22Rv1 (cell line): ENCODE results near the gene FDX2.

Experiments
- H3K27ac ChIP-seq: fragments of 450-650 bp; 2 replicates; pipeline ENCODE4 v1.5.1; 2017
- ZFX ChIP-seq: fragments of 450-650 bp; IDR thresholded peaks from 2 replicates; pipeline ENCODE4 v1.6.1; 2017; ENCODE audit warnings: antibody characterized with exemption, borderline replicate concordance
- TF ChIP-seq, protein P1 (sequence below): fragments of 450-650 bp; IDR thresholded peaks from 2 replicates; pipeline ENCODE4 v1.5.1; 2017; ENCODE audit warnings: mild to moderate bottlenecking

FDX2 gene

DNA sequence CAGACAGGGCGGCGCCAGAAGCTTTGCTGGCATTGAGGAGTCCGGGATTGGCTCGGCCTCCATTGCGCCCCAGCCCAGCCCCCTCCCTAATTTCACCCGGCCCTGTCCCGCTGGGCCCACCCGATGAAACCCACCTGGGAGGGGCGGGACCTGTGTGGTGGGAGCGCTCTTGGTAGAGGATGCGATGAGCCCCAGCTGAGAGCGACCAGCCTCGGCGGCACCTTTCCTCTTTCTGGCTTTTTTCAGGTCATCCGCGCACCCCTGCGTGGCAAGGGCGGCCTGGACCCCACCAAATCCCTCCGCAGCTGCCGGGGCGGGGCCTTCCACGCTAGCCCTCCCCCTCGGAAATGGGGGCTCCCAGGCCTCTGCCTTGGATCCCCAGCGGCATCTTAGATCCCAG, 6.4 kb downstream of the FDX2 start, which contains the start of gene ZGLP1:
TSS of gene ZGLP1 (minus strand) at position 393 of the 400 bp plus-strand sequence.
- H3K27ac ChIP-seq: no peak within 1 kb of the TSS
- TF ChIP-seq, protein P1, sequence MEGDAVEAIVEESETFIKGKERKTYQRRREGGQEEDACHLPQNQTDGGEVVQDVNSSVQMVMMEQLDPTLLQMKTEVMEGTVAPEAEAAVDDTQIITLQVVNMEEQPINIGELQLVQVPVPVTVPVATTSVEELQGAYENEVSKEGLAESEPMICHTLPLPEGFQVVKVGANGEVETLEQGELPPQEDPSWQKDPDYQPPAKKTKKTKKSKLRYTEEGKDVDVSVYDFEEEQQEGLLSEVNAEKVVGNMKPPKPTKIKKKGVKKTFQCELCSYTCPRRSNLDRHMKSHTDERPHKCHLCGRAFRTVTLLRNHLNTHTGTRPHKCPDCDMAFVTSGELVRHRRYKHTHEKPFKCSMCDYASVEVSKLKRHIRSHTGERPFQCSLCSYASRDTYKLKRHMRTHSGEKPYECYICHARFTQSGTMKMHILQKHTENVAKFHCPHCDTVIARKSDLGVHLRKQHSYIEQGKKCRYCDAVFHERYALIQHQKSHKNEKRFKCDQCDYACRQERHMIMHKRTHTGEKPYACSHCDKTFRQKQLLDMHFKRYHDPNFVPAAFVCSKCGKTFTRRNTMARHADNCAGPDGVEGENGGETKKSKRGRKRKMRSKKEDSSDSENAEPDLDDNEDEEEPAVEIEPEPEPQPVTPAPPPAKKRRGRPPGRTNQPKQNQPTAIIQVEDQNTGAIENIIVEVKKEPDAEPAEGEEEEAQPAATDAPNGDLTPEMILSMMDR: no peak
- no peak for TF ChIP-seq ZFX

DNA sequence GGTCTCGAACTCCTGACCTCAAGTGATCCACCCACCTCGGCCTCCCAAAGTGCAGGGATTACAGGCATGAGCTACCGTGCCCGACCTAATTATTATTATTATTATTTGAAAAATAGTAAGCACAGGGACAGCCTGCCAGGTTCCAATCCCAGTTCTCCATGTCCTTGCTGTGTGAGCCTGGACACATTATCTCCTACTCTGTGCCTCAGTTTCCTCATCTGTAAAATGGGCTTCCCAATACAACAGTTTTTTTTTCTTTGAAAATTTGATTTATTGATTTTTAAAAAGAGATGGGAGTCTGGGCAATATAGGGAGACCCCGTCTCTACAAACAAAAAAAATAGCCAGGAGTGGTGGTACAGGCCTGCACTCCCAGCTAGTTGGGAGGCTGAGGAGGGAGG, 9.5 kb downstream of the FDX2 start:
- H3K27ac ChIP-seq: no peak overlapping the region
- TF ChIP-seq ZFX: no peak
- TF ChIP-seq, protein P1: no peak

DNA sequence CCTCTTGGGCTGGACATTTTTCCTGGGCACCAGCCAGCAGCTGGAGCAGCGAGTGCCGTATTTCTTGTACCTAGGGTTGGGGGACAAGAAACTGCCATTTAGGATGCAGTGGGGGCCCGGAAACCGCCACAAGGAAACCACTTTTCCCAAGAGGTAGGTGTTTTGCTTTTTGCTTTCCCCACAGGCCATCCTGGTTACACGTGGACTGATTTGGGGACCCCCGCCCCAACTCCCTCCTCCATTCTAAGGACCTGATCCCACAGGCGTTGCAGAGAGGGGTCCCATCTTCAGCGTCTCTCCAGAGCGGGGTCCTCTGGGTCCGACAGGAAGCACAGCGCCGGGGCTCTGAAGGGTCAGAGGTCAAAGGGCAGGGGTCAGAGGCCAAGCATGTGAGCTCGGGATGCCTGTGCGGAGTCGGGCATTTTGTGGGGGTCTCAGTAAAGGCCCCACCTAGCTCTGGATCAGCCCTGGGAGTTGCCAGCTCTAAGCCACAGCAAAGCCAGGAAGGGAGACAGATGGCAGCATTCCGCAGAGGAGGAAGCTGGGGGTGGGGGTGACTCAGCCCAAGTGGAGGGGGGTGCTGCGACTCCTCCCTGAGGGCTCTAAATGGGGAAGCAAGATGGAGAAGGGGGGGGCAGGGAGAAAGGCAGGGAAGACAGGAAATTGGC, 10.5 kb downstream of the FDX2 start:
- H3K27ac ChIP-seq: no peak overlapping the region
- TF ChIP-seq ZFX: no peak
- TF ChIP-seq, protein P1: no peak

DNA sequence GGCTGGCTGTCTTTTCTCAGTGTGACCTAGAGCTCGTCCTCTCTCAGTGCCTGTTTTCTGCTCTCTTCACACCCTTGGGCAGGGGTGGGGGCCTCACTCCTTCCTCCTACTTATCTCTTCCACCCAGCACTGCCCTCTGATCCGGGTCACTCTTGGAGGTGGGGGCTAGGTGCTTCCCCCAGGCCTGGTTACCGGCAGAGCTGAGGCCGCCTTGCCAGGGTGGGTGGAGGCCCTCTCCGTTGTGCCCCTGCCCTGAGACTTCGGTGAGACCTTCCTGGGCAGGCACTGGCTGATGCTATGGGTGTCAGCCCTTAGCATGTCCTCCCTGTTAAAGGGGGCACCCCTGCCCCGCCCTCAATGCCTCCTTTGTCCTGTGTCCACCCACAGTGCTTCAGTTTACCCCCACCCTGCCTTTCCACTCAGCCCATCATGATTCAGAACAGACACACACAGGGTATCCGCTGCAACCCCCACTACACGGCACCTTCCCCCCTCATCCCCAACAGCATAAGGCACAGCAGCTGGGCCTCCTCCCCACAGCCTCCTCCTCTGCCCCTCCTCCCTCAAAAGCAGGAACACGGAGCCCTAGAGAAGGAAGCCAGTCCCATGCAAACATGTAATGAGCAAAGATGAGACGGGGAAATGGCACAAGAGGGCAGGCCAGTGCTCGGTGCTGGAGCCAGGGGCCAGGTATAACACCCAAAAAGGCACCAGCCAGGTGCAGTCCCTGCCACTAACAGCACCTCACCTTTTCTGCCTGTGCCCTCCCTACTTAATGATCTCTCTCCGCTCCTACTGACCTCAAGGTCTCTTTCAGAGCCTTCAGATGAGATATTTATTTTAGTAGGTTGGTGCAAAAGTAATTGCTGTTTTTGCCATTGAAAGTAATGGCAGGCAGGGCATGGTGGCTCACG, 16.0 kb downstream of the FDX2 start:
- no peak overlapping the region for H3K27ac ChIP-seq
- TF ChIP-seq, protein P1: no peak
- no peak for TF ChIP-seq ZFX

DNA sequence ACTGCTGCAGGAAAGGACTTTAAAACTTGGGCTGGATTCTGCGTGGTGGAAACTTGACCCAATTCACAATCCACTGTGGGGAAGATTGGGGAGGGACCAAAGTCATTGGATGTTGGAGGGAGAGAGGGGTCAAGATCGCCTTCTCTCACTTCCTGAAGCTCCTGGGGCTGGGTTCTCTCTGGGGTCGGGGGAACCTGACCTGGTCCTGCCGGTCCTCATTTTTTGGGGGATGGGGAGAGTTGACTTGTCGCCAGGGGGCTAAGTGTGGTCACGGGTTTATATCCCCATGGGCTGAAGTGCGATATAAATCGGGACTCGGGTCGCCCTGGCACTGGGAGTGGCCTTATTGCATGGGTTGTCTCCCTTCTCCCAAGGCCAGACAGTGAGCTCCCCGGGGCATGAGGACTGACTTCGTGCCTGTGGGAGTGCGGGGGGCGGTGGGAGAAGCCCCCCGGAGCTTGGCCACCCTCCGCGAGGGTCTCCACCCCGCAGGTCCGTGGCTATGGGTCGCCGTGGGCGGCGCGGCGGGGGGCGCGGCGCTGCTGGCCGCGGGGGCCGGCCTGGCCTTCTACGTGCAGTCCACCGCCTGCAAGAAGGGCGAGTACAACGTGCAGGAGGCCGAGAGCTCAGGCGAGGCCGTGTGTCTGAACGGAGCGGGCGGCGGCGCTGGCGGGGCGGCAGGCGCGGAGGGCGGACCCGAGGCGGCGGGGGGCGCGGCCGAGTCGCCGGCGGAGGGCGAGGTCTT, 19.8 kb downstream of the FDX2 start:
- H3K27ac ChIP-seq: no peak overlapping the region
- TF ChIP-seq, protein P1: no peak
- TF ChIP-seq ZFX: no peak

DNA sequence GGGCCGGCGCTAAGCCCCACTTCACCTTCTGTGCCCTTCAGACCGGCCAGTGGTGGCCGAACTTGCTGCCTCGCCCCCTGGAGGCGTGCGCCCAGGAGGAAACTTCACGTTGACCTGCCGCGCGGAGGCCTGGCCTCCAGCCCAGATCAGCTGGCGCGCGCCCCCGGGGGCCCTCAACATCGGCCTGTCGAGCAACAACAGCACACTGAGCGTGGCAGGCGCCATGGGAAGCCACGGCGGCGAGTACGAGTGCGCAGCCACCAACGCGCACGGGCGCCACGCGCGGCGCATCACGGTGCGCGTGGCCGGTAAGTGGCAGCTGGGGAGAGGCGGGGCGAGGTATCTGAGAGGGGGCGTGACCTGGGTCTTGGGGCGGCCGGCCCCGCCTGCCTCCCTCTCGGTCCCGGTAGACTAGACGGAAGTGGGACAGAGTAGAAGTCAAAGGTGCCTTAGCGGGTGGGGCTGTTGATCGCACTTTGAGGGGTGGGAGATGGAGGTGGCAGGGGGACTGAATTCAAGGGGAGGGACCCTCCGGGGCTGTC, 20.4 kb downstream of the FDX2 start:
- no peak overlapping the region for H3K27ac ChIP-seq
- TF ChIP-seq, protein P1: no peak
- TF ChIP-seq ZFX: no peak

DNA sequence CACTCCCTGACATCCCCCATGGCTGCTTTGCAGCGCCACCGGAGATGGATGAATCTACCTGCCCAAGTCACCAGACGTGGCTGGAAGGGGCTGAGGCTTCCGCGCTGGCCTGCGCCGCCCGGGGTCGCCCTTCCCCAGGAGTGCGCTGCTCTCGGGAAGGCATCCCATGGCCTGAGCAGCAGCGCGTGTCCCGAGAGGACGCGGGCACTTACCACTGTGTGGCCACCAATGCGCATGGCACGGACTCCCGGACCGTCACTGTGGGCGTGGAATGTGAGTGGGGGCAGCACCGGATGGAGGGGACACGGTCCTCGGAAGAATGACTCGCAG, 21.5 kb downstream of the FDX2 start:
- TF ChIP-seq ZFX: no peak
- TF ChIP-seq, protein P1: no peak

More for the DNA sequence above, 21.5 kb downstream of the FDX2 start:
- H3K27ac ChIP-seq: no peak overlapping the region
